Cardiac septum (tissue), 1 donor: ENCODE results near the gene SEMA4A. TPM values are rescaled to one million over a fixed set of nuclear protein-coding genes. Genes with fewer than 3 reads are reported as not detected.

Source experiments
- DNase-seq: peaks from one replicate; pipeline ENCODE4 v3.0.0-alpha.2; 2020; ENCODE audit warnings: low spot score
- intact Hi-C: fragments of 100-400 bp; cut with DNase I; formaldehyde crosslinking; loops from one replicate; pipeline ENCODE4 v1.14.0; 2022
- total RNA-seq: library from RNA; stranded (reverse); fragmentation: NEBNext Ultra II Directional; extraction: Animal tissue kit (Norgen Biotek cat#: 25700); gene quantifications from one replicate; pipeline ENCODE4 v1.2.1, GENCODE V29; 2021
- donor health status: DM: no; HTN: no; CAD: no.

Gene SEMA4A
- total RNA-seq, 1 donor from 2014 or later: 2.7 TPM

DNA sequence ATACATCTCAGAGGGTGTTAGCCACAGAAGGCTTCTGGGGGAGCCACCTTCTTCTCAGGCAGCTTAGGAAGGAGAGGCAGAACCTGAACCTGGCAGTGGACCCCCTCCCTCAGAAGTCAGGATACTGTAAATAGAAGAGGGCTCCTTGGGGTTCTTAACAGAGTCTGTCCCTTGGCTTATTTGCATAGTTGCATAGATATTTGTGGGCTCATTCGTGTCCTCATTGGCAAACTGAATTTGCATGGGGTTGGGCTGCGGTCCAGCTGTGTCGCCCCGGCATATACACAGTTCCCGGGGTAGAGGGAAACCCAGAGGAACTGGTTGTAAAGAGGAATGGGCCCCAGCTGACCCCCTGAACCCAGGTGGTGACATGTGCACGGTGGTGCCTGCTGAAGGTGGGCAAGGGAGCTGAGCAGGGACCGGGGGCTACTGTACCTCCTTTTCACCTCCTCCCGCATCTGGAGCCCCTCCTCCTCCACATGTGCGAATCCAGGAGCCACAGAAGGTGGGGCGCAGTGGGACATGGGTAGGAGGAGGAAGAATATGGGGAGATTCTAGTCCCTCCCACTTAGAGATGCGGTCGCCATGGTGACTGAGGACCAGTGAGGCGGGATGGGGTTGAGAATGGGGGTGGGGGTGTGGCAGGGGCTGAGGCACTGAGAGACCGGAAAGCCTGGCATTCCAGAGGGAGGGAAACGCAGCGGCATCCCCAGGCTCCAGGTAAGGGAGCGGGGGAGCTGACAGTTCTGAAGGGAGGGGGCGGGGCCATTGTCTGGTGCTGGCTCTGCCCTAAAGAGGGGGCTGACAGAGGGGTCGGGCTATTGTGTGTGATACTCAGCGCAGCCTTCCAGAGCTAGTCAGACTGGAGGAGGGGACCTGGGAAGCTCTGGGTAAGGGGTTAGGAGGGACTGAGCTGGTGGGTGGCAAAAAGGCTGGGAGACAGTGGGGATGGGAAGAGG lies 3.7 kb upstream of the SEMA4A start:
- no peak for DNase-seq
- intact Hi-C loops: no loop called here

DNA sequence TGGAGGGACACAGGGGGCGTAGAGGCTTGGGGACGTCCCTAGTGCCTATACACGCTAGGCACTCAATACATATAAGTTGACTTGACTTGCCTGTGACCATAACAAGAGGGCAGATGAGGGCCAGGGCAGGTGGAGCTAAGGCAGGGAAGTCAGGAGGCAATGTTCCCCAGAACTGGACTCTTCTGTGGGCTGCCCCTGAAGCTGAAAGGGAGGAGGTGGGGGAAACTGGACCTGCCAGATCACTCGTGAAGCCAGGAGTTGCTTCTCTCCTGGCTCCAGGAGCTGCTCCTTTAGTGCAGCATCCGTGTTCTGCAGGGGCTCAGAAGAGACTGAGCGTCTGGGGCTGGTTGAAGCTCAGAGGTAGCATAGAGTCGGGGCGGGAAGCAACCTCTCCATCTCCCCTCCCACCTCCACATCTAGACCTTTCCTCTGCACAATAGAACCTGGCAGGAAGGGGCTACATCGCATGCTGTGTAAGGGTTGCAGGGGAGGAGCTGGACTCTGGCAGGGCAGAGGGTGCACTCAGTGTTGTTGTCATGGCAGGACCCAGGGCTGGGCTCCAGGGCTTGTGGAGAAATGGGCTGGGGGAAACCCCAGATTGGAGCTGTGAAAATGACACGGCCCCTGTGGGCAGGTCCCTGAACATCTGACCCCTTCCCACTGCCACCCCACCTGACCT lies 2.9 kb upstream of the SEMA4A start:
- intact Hi-C loops: no loop called here
- DNase-seq: no peak

DNA sequence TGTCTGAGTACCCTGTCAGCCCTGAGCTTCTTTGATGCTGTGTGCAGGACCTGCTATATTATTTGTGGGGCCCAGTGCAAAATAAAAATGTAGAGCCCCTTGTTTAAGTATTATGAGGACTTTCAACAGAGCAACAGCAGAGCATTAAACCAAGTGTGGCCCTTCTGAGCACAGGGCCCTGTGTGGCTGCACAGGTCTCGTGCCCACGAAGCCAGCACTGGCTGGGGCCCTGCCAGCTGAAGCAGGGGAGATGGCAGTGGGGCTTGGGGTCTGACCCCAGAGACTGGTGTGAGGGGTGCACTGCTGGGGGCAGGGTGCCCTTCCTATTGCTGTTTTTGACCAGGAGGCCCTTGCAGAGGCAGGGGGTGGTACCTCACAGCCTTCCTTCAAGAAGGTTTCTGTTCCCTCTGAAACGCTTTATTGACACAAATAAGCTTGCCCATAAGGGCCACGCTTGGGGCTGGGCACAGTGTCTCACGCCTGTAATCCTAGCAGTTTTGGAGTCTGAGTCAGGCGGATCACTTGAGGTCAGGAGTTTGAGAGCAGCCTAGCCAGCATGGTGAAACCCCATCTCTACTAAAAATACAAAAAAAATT lies 2.2 kb upstream of the SEMA4A start:
- intact Hi-C loops: no loop called here
- no peak for DNase-seq

DNA sequence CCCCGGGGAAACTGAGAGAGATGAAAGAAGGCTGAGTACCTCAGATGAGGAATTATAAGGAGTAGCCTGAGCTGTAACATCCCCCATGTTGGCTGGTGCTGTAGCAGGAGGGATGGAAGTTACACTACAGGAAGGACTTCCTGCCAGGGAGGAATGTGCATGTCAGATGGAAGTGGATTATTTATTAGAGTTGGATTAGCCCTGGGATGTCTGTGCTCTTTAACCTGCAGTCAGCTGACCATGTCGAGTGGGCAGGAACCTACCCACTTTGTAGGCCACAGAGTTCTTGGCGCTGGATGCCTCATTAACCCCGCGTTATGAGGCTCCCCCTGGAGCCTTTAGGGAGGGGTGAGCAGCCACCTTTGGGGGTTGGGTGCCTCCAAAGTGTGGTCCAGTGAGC lies 757 bp upstream of the SEMA4A start:
- intact Hi-C loops: no loop called here
- DNase-seq: no peak

DNA sequence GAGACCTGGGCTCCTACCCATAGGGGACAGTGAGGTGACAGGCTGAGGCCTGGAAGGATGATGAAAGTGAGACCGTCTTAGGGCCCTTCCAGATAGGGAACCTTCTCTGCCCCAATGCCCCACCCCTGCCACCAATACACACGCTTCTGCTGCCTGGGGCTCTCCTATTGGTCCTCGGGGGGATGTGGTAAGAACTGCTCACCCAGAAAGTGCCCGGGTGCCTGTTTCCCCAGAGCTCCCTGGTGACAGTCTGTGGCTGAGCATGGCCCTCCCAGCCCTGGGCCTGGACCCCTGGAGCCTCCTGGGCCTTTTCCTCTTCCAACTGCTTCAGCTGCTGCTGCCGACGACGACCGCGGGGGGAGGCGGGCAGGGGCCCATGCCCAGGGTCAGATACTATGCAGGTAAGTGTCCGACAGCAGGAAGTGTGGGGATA lies 948 bp downstream of the SEMA4A start:
- intact Hi-C loops: no loop called here
- peak; percentile 92 for DNase-seq

DNA sequence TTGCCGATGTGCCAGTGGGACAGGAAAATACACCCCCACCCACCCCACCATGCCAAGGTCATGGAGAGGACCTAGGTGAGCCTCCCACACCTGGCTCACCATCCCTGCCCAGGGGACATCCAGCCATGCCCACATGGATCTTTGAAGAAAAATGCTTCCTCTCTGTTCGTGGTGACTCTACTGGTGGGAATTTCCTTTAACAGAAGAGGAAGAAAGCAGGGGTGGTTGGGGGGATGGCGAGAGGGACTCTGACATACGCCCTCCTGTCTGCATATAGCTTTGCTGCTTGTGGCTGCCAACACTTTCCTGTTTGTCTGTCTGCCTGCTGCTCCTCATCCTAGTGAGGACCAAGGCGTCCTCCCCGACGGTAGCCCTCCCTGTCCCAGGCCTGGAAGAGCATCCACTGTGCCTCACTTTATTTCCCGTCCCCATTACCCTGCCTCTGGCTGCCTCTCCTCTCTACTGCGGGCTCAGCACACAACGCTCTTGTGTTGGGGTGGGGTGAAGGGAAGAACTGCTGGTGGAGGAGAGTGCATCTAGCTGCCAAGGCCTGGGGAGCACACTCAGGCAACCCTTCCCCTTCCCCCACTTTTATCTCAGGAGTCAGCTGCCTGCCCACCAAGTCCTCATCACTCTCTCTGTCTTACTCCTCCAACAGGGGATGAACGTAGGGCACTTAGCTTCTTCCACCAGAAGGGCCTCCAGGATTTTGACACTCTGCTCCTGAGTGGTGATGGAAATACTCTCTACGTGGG lies 2.5 kb downstream of the SEMA4A start:
- DNase-seq: no peak
- intact Hi-C loops: no loop called here

DNA sequence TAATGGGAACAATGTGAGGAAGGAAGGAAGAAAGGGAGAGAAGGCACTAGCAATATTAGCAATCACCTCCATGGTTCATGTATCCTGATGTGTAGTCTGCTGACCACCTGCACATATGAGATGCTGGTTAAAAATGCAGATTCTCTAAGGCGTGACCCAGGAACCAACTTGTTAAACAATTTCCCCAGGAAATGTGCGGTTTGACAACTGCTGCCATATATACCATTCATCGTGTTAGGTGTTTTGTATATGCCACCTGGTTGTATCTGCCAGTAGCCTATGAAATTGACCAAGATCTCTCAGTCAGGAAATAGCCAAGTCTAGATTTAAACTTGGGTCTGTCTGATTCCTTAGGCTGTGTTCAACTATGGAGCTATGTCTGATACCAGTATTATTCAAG lies 4.1 kb downstream of the SEMA4A start:
- no peak for DNase-seq
- intact Hi-C loops: no loop called here

DNA sequence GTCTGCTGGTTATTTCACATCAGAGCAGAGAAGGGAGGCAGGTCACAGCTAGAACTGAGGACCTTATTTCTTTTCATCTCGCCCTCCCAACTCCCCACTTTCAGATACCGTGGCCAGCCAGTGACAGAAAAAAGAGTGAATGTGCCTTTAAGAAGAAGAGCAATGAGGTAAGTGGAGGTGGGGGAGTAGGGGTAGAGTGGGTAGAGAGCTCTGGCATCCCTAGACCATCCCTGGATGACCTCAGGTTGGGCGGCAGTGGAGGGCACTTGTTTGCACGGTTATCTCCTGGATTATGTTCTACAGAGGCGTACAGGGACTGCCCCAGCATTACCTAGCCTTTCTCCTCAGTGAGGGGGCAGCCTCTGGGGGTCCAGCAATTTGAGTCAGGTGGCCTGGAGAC lies 4.6 kb downstream of the SEMA4A start:
- no peak for DNase-seq
- intact Hi-C loops: no loop called here

DNA sequence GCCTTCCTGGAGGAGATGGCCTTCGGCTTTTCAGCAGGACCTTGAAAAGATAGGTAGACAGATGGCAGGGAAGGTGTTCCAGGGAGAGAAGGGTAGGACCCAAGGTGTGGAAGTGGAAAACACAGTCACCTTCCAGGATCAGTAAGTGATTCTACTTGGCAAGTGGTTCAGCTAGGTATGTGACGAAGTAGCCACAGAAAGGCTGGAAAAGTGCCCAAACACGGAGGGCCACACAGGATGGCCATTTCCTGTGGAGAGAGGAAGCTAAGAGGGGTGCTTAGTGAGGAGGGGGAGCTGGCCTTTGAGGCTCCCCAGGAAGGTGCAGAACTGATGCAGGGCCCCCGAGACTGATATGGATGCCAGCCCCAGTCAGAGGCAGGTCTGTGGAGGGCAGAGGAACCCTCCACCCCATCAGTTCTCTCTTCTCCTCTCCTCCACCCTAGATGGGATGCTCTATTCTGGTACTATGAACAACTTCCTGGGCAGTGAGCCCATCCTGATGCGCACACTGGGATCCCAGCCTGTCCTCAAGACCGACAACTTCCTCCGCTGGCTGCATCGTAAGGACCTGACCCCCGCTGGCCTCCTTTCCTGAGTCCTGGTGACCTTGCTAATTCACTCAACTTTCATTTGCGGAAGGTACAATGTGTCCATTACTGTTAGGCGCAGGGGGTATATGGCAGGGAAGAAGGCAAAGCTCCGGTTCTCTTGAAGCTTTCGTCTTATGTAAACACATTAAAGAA lies 6.8 kb downstream of the SEMA4A start:
- intact Hi-C loops: loop anchor here (2.0 to 5.0 kb wide), 2 partner anchors 35 to 122 kb away; partner anchors contain the start of genes SLC25A44, SMG5 and TMEM79
- DNase-seq: no peak

DNA sequence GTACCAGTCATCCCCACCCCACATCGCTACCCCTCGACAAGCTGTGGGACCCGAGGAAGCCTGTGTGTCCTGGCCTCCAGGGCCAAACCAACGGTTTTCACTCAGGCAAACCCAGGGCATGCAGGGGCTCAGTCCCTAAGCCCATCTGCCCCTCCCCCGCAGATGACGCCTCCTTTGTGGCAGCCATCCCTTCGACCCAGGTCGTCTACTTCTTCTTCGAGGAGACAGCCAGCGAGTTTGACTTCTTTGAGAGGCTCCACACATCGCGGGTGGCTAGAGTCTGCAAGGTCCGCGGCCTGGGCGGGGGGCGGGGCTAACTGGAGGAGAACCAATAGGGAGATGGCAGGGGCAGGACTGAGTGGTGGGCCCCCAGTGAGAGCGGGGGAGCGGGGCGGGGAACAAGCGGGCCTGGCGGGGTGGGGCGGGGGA lies 7.4 kb downstream of the SEMA4A start:
- intact Hi-C loops: loop anchor here (2.0 to 5.0 kb wide), 2 partner anchors 34 to 122 kb away; partner anchors contain the start of genes SLC25A44, SMG5 and TMEM79
- DNase-seq: peak; percentile 90

DNA sequence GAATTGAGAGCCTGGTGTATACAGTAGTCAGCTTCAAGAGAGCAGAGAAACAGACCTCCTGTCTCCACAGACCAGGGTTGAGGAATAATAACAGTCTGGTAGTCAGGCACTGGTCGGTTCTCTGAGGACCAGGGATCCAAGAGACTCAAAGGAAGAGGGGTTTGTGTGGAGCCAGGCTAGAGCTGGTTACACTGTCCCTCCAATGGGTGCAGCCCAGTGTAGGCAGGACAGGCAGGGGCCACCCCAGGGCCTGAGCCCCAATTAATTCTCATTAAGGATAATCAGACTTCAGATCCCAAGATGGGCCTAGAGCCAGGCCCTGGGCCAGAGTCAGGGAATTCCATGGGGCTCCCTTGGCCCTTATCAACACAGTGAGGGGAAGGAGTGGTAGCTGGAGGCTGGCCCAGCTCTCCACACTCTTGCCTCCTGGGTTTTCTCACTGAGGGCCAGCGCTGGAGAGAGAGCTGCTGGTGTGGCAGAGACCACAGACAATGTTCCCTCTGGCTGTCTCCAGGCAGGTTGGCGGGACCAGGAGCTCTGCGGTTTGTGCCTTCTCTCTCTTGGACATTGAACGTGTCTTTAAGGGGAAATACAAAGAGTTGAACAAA lies 9.1 kb downstream of the SEMA4A start:
- intact Hi-C loops: loop anchor here (5.0 kb wide), 1 partner anchor 120 kb away; the partner anchor contains the start of genes SMG5 and TMEM79
- DNase-seq: no peak

DNA sequence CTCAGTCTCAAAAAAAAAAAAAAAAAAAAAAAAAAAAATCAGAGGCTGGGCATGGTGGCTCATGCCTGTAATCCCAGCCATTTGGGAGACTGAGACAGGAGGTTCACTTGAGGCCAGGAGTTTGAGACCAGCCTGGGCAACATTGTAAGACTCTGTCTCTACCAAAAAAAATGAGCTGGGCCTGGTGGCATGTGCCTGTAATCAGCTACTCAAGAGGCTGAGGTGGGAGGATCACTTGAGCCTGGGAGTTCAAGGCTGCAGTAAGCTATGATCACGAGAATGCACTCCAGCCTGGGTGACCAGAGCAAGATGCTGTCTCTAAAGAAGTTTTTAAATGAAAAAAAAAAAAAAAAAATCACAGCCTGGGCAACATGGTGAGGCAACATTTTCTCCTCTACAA lies 10.3 kb downstream of the SEMA4A start:
- intact Hi-C loops: loop anchor here (5.0 kb wide), 1 partner anchor 119 kb away; the partner anchor contains the start of genes SMG5 and TMEM79
- DNase-seq: no peak

DNA sequence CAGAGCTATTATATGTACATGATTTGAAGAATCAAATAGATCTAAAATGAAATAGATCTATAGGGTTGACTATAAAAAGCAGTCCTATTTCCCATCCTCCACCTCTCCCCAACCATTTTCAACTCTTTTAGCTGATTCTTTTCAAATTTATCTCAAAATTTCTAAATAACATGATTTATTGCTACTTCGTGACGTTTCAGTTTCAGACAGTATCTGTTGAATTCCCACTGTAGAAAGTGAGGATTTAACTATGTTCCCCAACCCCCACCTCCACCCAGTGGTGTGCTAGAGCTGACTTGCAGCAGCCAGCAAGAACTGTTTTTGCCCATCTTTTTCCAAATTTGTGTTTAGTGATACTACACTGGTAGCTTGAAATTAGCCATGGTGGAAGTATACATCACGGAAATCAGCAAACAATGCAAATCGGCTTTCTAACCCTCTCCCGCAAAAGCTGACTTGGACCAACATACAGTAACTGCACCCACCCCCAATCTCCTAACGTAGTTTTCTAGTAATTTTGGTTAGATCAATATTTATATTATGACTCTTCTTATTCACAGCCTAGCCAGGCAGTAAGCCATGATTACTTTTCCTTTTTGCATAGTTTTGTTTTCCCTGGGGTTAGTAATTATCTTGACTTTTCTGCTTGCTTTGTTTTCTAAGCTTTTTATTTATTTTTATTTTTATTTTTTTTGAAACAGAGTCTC lies 10.9 kb downstream of the SEMA4A start:
- DNase-seq: no peak
- intact Hi-C loops: loop anchor here (5.0 kb wide), 1 partner anchor 118 kb away; the partner anchor contains the start of genes SMG5 and TMEM79

DNA sequence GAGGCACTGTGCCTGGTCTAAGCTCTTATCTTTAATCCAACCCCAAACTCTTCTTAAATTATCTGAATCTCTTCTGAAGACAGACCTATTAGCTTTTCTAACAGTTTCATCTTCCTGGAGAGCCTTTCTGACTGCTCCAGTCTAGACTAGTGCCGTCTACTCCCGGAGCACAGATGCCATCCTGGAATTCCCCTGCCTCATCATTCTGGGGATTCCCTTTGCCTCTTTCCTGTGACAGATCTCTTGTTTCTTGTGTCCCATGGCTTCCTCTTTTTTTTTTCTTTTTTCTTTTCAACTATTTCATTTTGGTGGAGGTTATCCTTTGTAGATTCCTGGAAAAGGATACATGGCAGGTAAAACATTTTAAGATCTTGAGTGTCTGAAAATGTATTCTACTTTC lies 11.7 kb downstream of the SEMA4A start:
- DNase-seq: no peak
- intact Hi-C loops: no loop called here

DNA sequence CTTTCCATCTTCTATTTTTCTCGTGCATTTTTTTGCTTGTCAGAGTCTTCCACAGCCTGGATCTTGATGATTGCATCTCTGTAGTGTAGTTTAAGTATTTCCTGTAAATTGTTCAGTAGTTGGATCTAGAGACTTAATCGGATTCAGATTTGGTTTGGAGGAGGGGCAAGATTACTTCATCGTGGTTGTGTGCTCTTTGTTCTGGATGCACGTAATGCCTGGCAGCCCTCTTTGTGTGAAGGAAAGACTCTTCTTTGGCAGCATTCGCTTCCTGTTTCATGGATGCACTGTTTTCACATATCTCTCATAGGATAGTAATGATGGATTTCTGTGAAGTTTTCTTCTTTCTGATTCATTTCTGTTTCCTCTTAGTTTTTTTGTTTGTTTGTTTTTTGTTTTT lies 14.2 kb downstream of the SEMA4A start:
- intact Hi-C loops: no loop called here

DNA sequence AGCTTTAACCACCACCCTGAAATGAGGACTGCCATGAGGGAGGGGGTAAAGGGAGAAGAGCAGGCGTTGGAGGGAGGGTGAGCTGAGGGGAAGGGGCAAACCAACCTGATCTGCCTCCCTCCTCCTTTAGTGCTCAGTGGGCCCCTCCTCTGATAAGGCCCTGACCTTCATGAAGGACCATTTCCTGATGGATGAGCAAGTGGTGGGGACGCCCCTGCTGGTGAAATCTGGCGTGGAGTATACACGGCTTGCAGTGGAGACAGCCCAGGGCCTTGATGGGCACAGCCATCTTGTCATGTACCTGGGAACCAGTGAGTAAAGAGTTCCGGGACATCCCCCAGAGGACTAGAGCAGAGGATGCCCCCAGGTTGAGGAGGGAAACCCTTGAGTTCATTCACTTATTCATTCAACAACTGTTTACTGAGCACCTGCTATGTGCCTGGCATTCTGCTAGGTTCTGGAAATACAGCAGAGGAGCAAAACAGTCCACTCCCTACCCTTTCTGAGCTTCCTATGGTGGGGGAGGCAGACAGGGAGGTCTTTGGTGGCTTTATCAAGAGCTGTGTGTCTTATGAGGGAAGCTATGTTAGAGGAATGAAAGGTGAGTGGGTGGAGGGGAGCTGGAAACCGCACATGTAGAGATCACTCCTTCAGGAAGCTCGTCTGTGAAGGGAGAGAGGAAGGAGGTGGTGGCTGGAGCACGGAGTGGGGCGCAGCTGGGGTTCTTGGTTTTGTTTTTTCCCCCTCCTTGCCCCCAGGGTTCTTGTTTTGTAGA lies 19.5 kb downstream of the SEMA4A start:
- DNase-seq: no peak
- intact Hi-C loops: no loop called here

More for the DNA sequence above, 14.2 kb downstream of the SEMA4A start:
- no peak for DNase-seq
